Mononuclear cell (primary cell): ENCODE data around the gene EBNA1BP2. TPM values are rescaled to one million over a fixed set of nuclear protein-coding genes. Genes with fewer than 3 reads are reported as not detected.

Experiments used
- H3K27me3 ChIP-seq: 2 replicates; pipeline ENCODE4 v1.6.0; 2011; ENCODE audit warnings: low read length, control low read depth; ENCODE audit not compliant: insufficient read depth
- H3K4me1 ChIP-seq: 2 replicates; pipeline ENCODE4 v1.5.1; 2011; ENCODE audit warnings: mild to moderate bottlenecking, low read length, control low read depth; ENCODE audit not compliant: insufficient read depth
- H3K4me3 ChIP-seq: 2 replicates; pipeline ENCODE4 v1.5.1; 2011; ENCODE audit warnings: mild to moderate bottlenecking, low read length, moderate library complexity
- H3K9me3 ChIP-seq: 2 replicates; pipeline ENCODE4 v1.5.1; 2011; ENCODE audit warnings: low read depth, mild to moderate bottlenecking, control low read depth, low read length
- total RNA-seq: library from RNA; depleted of rRNA; stranded (reverse); fragments of >200 nt; gene quantifications from one replicate; pipeline ENCODE4 v1.2.3, GENCODE V29; 2012

EBNA1BP2 gene
- total RNA-seq, 1 donor, result 7.1 TPM

DNA sequence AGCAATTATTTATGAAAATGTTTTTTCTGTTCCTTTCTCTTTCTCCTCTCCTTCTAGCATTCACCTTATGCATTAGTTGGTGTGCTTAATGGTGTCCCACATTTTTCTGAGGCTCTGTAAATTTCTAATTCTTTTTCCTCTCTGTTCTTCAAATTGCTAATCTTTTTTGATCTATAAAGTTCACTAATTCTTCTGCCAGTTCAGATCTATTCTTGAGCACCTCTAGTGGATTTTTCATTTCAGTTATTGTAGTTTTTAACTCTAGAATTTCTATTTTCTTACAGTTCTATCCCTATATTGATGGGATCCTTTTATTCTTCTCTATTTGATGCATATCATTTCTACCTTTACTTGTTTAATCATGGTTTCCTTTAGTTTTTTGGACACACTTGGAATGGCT is 22.4 kb upstream of the EBNA1BP2 start:
- Histone ChIP-seq H3K9me3 (peaks cover 9% of the 10 kb centered on the region), H3K27me3 (peaks cover 17% of the 10 kb centered on the region), H3K4me1 (no peaks in the 10 kb centered on the region), H3K4me3 (no peak overlapping the region)

DNA sequence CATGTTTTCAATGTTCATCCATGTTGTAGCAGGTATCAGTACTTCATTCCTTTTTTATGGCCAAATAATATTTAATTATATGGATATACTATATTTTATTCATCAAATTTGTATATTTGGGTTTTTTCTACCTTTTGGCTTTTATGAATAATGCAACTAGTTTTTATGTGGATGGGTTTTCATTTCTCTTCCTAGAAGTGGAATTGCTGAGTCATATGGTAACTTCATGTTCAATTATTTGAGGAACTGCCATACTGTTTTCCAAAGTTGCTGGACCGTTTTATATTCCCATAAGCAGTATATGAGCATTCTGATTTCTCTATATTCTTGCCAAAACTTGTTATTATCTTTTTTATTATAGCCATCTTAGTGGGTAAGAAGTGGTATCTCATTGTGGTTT is 16.0 kb upstream of the EBNA1BP2 start:
- H3K9me3 ChIP-seq, result no peaks in the 10 kb centered on the region
- H3K27me3 ChIP-seq, result peaks cover 5% of the 10 kb centered on the region
- H3K4me1 ChIP-seq, result no peaks in the 10 kb centered on the region
- H3K4me3 ChIP-seq, result no peak overlapping the region

GRCh38 chr1:43184995-43185394 is 12.9 kb upstream of the EBNA1BP2 start:
- Histone ChIP-seq H3K4me3 (no peak overlapping the region), H3K9me3 (no peaks in the 10 kb centered on the region), H3K27me3 (peaks cover 2% of the 10 kb centered on the region), H3K4me1 (no peaks in the 10 kb centered on the region)

DNA sequence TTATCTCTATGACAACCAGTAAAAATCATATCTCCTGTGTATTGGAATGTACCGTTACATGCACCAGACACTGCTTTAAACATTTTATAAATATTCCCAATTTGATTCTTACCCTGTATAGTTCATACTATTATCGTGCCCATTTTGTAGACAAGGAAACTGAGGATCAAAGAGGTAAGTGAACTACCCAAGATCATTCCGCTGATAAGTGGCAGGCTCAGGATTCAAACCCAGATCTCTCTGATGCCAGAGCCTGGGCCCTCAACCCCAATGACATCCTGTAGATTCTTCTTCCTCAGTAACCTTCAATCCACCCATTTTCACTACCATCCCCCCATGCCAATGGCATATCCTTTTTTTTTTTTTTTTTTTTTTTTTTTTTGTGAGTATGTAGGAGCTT is 12.3 kb upstream of the EBNA1BP2 start:
- Histone ChIP-seq H3K4me1 (no peaks in the 10 kb centered on the region), H3K4me3 (no peak overlapping the region), H3K27me3 (no peaks in the 10 kb centered on the region), H3K9me3 (no peaks in the 10 kb centered on the region)

GRCh38 chr1:43177691-43178090 is 5.6 kb upstream of the EBNA1BP2 start:
- Histone ChIP-seq H3K27me3 (peaks cover 20% of the 10 kb centered on the region), H3K4me1 (no peaks in the 10 kb centered on the region), H3K4me3 (no peak overlapping the region)

GRCh38 chr1:43174873-43175272 is 2.8 kb upstream of the EBNA1BP2 start:
- Histone ChIP-seq H3K4me1 (peaks cover 9% of the 10 kb centered on the region), H3K9me3 (no peaks in the 10 kb centered on the region), H3K4me3 (no peak overlapping the region), H3K27me3 (peaks cover 20% of the 10 kb centered on the region)

More at GRCh38 chr1:43177691-43178090, 5.6 kb upstream of the EBNA1BP2 start:
- no peaks in the 10 kb centered on the region for H3K9me3 ChIP-seq

DNA sequence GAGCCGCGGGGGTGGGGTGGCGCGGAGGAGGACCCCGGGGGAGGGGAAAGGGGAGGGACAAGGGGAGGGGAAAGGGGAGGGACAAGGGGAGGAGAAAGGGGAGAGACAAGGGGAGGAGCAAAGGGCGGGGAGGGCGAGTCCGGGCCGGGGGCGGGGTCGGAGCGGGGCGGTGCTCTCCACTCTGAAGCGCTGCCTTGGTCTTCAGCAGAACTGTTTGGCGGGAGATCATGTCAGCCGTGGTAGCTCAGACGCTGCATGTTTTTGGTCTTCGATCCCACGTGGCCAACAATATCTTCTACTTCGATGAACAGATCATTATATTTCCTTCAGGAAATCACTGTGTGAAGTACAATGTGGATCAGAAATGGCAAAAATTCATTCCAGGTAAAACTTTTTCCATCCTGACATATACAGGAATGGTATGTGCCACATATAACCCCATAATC is 460 bp upstream of the EBNA1BP2 start:
- H3K4me3 ChIP-seq, result peak overlapping the region; percentile 69
- H3K4me1 ChIP-seq, result peaks cover 9% of the 10 kb centered on the region
- H3K9me3 ChIP-seq, result no peaks in the 10 kb centered on the region
- H3K27me3 ChIP-seq, result peaks cover 17% of the 10 kb centered on the region

DNA sequence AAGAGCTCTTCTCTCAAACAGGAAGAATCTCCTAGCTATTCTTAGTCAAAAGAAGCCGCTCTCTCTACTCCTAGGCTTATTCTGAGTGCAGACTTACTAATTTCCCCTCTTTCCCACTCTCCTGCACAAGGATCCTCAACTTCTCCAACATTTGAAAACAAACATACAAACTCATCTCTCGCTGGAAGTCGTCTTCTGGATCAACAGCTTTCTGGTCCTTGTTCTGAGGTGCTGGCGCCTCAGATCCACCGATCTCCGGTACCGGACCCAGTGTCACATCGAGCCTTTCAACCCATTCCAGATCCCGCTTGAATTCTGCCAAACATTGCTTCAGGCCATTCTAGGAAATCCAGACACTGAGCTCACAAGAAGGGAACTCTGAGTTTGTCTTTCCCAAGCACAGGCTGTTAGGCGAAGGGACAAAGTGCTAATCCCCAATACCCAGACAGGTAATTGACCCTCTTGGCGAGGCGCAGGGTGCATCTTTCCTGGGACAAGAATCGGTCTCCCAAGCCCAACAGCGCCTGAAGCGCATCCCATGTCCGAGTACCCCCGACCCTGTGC is 696 bp downstream of the EBNA1BP2 start:
- Histone ChIP-seq H3K4me1 (peaks cover 9% of the 10 kb centered on the region), H3K4me3 (peak overlapping the region; percentile 69), H3K27me3 (peaks cover 10% of the 10 kb centered on the region)

DNA sequence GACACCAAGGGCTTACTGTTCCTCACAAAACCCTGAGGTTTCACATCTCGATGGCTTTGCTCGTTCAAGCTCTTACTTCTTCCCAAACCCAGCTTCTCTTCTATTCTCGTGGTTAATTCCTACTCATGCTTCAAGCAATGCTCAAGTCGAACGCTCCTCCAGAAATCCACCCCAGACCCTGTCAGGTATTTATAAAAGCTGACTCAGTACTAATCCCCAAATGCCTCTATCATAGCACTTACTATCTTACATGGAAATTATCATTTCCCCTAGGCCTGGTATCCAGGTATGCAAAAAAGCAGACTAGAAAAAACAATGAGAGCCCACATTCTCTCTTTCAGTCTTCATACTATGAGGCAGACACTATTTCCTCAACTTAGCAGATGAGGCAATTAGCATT is 6.3 kb downstream of the EBNA1BP2 start:
- no peaks in the 10 kb centered on the region for H3K9me3 ChIP-seq
- H3K4me3 ChIP-seq, result no peak overlapping the region
- no peaks in the 10 kb centered on the region for H3K4me1 ChIP-seq
- H3K27me3 ChIP-seq, result no peaks in the 10 kb centered on the region

More for the DNA sequence above, 696 bp downstream of the EBNA1BP2 start:
- H3K9me3 ChIP-seq, result no peaks in the 10 kb centered on the region

GRCh38 chr1:43165162-43165561 is 6.9 kb downstream of the EBNA1BP2 start:
- no peaks in the 10 kb centered on the region for H3K4me1 ChIP-seq
- no peaks in the 10 kb centered on the region for H3K27me3 ChIP-seq
- no peaks in the 10 kb centered on the region for H3K9me3 ChIP-seq
- H3K4me3 ChIP-seq, result no peak overlapping the region

DNA sequence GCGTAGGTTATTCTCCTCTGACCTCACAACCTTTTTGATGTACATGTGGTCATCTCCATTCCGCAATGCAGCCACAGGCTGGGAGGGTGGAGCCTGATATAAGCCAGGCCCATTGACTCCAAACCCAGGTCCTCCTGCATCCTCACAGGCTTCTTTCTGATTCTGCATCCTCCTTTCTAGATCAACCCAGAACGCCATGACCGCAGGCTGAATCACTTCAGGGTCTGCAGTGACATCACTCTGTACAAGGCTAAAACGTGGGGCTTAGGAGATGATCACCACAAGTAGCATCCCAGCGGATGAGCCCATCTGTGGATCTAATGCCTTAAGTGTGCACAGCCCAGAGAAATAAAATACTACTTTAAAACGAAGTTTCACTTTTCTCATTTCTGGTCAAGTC is 16.1 kb downstream of the EBNA1BP2 start:
- no peaks in the 10 kb centered on the region for H3K27me3 ChIP-seq
- no peaks in the 10 kb centered on the region for H3K4me1 ChIP-seq
- no peak overlapping the region for H3K4me3 ChIP-seq
- H3K9me3 ChIP-seq, result no peaks in the 10 kb centered on the region

DNA sequence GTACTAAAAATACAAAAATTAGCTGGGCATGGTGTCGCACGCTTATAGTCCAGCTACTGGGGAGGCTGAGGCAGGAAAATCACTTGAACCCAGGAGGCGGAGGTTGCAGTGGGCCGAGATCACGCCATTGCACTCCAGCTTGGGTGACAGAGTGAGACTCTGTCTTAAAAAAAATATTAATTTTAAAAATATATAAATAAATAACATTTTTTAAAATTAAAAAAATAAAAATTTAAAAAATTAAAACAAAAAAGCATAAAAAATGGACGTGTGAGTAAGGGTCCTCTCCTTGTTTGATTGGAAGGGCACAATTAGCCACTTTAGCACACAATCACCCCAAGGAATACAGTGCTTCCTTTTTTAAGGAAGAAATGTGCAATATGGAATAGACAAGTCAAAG is 18.6 kb downstream of the EBNA1BP2 start:
- Histone ChIP-seq H3K27me3 (peaks cover 18% of the 10 kb centered on the region), H3K9me3 (no peaks in the 10 kb centered on the region), H3K4me1 (no peaks in the 10 kb centered on the region), H3K4me3 (no peak overlapping the region)

- Histone ChIP-seq H3K4me3 (no peak overlapping the region), H3K9me3 (no peaks in the 10 kb centered on the region), H3K4me1 (peaks cover 2% of the 10 kb centered on the region), H3K27me3 (peaks cover 22% of the 10 kb centered on the region)
Observed at GRCh38 chr1:43152866-43153265, 19.2 kb downstream of the EBNA1BP2 start.

DNA sequence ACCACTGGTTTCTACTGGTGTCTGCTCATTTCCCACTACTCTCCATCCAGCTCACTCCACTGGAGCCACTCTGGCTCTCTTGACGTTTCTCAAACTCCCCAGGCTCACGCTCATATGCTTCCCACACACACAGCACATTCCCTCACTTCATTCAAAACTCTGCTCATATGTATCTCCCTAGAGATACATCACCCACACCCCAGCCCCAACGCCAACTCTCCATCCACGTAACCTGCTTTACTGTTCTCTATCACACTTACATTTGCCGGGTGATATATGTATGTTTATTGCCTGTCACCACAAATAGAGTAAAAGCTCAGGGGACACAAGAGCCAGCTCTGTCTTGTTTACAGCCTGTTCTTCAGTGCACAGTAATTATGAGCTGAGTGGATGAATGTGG is 22.2 kb downstream of the EBNA1BP2 start:
- no peak overlapping the region for H3K4me3 ChIP-seq
- peaks cover 7% of the 10 kb centered on the region for H3K4me1 ChIP-seq
- peaks cover 52% of the 10 kb centered on the region for H3K27me3 ChIP-seq
- no peaks in the 10 kb centered on the region for H3K9me3 ChIP-seq

GRCh38 chr1:43147625-43148327 is 24.3 kb downstream of the EBNA1BP2 start:
- Histone ChIP-seq H3K4me3 (no peak overlapping the region), H3K27me3 (peaks cover 61% of the 10 kb centered on the region), H3K4me1 (peaks cover 7% of the 10 kb centered on the region), H3K9me3 (no peaks in the 10 kb centered on the region)

DNA sequence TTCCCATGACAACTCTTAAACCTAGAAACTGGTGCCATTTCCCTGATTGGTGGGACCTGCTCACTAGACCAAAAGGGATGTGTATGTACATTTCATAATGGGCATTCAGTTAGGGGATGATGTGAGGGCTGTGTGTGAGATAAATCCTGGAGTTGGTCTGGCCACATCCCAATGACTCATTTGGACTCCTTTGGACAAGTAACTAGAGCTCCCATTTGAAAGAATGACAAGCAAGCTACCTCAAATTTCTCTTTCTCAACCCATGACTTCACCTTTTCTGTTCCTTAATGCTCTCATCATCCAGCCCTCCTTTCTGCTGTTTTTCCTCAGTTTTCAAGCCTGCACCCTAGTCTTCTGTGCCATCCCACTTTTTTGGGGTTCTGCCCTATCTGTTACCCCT is 27.9 kb downstream of the EBNA1BP2 start:
- Histone ChIP-seq H3K27me3 (peaks cover 58% of the 10 kb centered on the region), H3K4me1 (peaks cover 7% of the 10 kb centered on the region), H3K9me3 (no peaks in the 10 kb centered on the region), H3K4me3 (no peak overlapping the region)
